Kidney epithelial cell (primary cell): ENCODE measurements around the gene CALN1. TPM values are rescaled to one million over a fixed set of nuclear protein-coding genes. Genes with fewer than 3 reads are reported as not detected.

Experiments
- DNase-seq: peaks from one replicate; pipeline ENCODE4 v3.0.0-alpha.2; 2010; ENCODE audit warnings: low read depth
- H3K27me3 ChIP-seq: 2 replicates; pipeline ENCODE4 v1.6.0; 2011; ENCODE audit warnings: low read length; ENCODE audit not compliant: control insufficient read depth, insufficient read depth
- H3K36me3 ChIP-seq: 2 replicates; pipeline ENCODE4 v1.5.1; 2011; ENCODE audit warnings: low read length; ENCODE audit not compliant: control insufficient read depth, insufficient read depth
- H3K4me3 ChIP-seq: 2 replicates; pipeline ENCODE4 v1.5.1; 2011; ENCODE audit warnings: low read depth, mild to moderate bottlenecking, control low read depth, low read length
- CTCF ChIP-seq: IDR thresholded peaks from 2 replicates; pipeline ENCODE4 v1.5.1; 2011; ENCODE audit warnings: mild to moderate bottlenecking, moderate library complexity, low read length, control low read depth, inconsistent platforms; ENCODE audit not compliant: insufficient read depth, poor library complexity, severe bottlenecking
- total RNA-seq: library from RNA; depleted of rRNA; stranded (reverse); fragments of >200 nt; gene quantifications from 2 replicates; pipeline ENCODE4 v1.2.3, GENCODE V29; 2015

The CALN1 gene
- total RNA-seq, 1 donor from 2014 or later, result not detected

- Histone ChIP-seq H3K4me3 (no peak overlapping the region), H3K36me3 (no peaks in the 10 kb centered on the region), H3K27me3 (no peaks in the 10 kb centered on the region)
- no peak for TF ChIP-seq CTCF
- no peak for DNase-seq
Measured at GRCh38 chr7:72413886-72414285, 1.7 kb upstream of the CALN1 start.

- TF ChIP-seq CTCF, result no peak
- no peak for DNase-seq
- Histone ChIP-seq H3K27me3 (no peaks in the 10 kb centered on the region), H3K36me3 (no peaks in the 10 kb centered on the region), H3K4me3 (no peak overlapping the region)
Measured at GRCh38 chr7:72413290-72413689, 1.2 kb upstream of the CALN1 start.

- no peak overlapping the region for H3K4me3 ChIP-seq
- TF ChIP-seq CTCF, result no peak
- DNase-seq, result no peak
- H3K36me3 ChIP-seq, result no peaks in the 10 kb centered on the region
- H3K27me3 ChIP-seq, result no peaks in the 10 kb centered on the region
Measured at GRCh38 chr7:72411419-72411818, 719 bp downstream of the CALN1 start.

- no peak for DNase-seq
- no peak overlapping the region for H3K4me3 ChIP-seq
- H3K27me3 ChIP-seq, result no peaks in the 10 kb centered on the region
- no peak for TF ChIP-seq CTCF
- no peaks in the 10 kb centered on the region for H3K36me3 ChIP-seq
Measured at GRCh38 chr7:72409638-72410015, 2.5 kb downstream of the CALN1 start.

- DNase-seq, result no peak
- no peak for TF ChIP-seq CTCF
- no peaks in the 10 kb centered on the region for H3K27me3 ChIP-seq
- no peaks in the 10 kb centered on the region for H3K36me3 ChIP-seq
- H3K4me3 ChIP-seq, result no peak overlapping the region
Measured at GRCh38 chr7:72408966-72409637, 3.0 kb downstream of the CALN1 start.

GRCh38 chr7:72406820-72407403, 5.2 kb downstream of the CALN1 start:
- no peaks in the 10 kb centered on the region for H3K36me3 ChIP-seq
- DNase-seq, result no peak
- no peak for TF ChIP-seq CTCF
- no peaks in the 10 kb centered on the region for H3K27me3 ChIP-seq
- H3K4me3 ChIP-seq, result no peak overlapping the region
